ENCODE measurements around the gene PRSS53. TPM values are rescaled to one million over a fixed set of nuclear protein-coding genes. Genes with fewer than 3 reads are reported as not detected.
A peak's percentile ranks its signal among the peaks of the same experiment; 100 is the strongest.

Gene PRSS53
- total RNA-seq, 4 donors from 2014 or later = 0.63 to 2.2 (median 1.3) TPM

- no peak for TF ChIP-seq CTCF (IDR thresholded peaks at IDR 0.05)
- DNase-seq (ENCODE audit: low spot score) = no peak
- no peak for ATAC-seq (ENCODE audit: low FRiP score)
Observed at GRCh38 chr16:31074814-31075183, 13.9 kb downstream of the PRSS53 start.

- no peak for TF ChIP-seq CTCF (IDR thresholded peaks at IDR 0.05)
- ATAC-seq (ENCODE audit: low FRiP score) (peak; percentile 93), DNase-seq (ENCODE audit: low spot score) (peak; percentile 90)
Observed at GRCh38 chr16:31073970-31074813, 14.6 kb downstream of the PRSS53 start, which contains the start of the genes ZNF646 and ZNF668. Gene ZNF646 (plus strand): TSS chr16:31074422. CDS start chr16:31076325, 1,903 bp downstream. Gene ZNF668 (minus strand): TSS chr16:31074240. CDS start chr16:31064459, 9,781 bp downstream.

- no peak for TF ChIP-seq CTCF (IDR thresholded peaks at IDR 0.05)
- peak; percentile 80 for ATAC-seq (ENCODE audit: low FRiP score)
- DNase-seq (ENCODE audit: low spot score) = peak; percentile 77
Observed at GRCh38 chr16:31073142-31073969, 15.4 kb downstream of the PRSS53 start.

GRCh38 chr16:31072540-31073141, 16.1 kb downstream of the PRSS53 start:
- no peak for DNase-seq (ENCODE audit: low spot score)
- ATAC-seq (ENCODE audit: low FRiP score) = no peak
- TF ChIP-seq CTCF (IDR thresholded peaks at IDR 0.05) = no peak

- ATAC-seq (ENCODE audit: low FRiP score) (no peak), DNase-seq (ENCODE audit: low spot score) (no peak)
- no peak for TF ChIP-seq CTCF (IDR thresholded peaks at IDR 0.05)
Observed at GRCh38 chr16:31071861-31072260, 16.9 kb downstream of the PRSS53 start.

GRCh38 chr16:31067342-31067741, 21.4 kb downstream of the PRSS53 start:
- no peak for DNase-seq (ENCODE audit: low spot score)
- no peak for ATAC-seq (ENCODE audit: low FRiP score)
- no peak for TF ChIP-seq CTCF (IDR thresholded peaks at IDR 0.05)
